Activated CD8-positive, alpha-beta memory T cell treated with anti-CD3 and anti-CD28 coated beads, Interleukin-2, amount 50 U/mL, for 1 hour (primary cell): ENCODE results near the gene WBP4.
"Not testable (repeated sequence)": the region's sequence is repeated elsewhere in the genome, so short reads cannot be mapped to it uniquely, and the experiment has no call there.

Source experiments
- DNase-seq: peaks from one replicate; pipeline ENCODE4 v3.0.0-alpha.2; 2020; ENCODE audit errors: extremely low read depth

The WBP4 gene

DNA sequence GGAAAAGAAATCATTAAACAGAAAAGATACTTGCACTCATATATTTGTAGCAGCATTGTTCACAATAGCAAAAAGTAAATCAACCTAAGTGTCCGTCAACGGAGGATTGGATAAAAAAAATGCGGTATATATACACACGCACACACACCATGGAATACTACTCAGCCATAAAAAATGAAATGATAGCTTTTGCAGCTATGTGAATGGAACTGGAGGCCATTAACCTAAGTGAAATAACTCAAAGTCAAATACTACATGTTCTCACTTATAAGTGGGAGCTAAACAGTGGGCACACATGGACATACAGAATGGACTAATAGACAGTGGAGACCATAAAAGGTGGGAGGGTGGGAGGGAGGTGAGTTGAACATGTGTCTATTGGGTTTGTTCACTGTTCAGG, 18.4 kb downstream of the WBP4 start:
- DNase-seq: no peak

DNA sequence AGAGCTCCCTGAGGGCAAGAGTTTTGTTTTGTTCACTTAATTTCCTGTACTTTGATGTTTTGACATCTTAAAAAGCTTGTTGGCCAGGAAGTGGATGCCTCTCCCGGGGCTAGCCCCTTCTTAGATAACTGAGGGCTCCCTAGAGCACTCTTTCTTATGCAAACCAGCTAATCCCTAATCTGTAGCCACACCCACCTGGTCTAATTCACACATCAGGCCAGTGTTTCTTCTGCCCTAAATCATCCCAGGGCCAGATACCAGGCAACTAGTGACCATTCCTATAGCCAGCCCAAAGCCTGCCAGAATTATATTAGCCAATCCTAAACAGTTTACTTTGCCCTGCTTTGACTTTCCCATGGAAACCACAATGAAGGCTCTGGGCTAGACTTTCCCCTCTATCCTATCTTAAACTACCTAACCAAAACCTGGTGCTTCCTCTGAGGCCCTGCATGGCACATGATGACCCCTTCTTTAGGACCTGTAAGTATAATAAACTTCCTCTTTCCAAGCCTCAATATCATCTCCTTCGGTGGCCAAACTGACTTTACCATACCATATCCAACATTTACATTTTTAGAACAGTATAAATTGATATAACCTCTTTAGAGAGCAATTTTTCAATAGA, 24.8 kb downstream of the WBP4 start:
- no peak for DNase-seq

- DNase-seq: not testable (repeated sequence)
Measured at GRCh38 chr13:41095681-41096080, 34.4 kb downstream of the WBP4 start.

DNA sequence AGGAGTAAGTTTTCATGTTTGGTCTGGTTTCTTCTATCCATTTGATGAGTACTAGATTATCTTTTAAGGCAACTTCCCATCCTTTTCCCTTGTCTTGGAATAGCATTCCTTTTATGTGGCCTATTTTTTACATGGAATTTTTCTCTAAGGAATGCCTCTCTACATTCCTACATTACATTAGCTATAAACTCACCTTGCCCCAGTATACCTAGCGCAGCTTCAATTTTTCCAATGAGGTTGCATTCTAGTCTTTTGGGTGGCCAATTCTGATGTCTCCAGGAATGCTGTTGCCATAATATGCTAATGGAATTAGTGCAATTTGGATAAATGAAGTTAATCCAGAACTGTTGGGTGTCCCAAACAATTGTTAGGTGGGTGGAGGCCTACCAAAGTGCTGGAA, 37.5 kb downstream of the WBP4 start:
- DNase-seq: no peak

DNA sequence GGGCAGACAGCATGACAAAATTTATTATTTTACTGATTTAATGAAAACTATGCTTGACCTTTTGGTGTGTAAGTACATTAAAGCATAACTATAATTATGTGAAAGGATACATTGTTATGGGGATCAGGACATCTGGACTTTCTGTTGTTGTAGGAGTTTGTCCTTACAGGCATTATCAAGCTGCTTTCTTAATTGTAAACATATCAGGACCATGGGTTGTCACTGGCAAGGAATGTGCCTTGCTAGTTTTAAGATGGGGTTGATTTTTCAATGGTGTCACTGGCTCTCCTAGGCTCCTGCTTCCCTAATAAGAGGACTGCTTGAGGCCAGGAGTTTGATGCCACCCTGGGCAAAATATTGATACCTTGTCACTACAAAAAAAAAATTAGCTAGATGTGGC, 38.7 kb downstream of the WBP4 start:
- no peak for DNase-seq

DNA sequence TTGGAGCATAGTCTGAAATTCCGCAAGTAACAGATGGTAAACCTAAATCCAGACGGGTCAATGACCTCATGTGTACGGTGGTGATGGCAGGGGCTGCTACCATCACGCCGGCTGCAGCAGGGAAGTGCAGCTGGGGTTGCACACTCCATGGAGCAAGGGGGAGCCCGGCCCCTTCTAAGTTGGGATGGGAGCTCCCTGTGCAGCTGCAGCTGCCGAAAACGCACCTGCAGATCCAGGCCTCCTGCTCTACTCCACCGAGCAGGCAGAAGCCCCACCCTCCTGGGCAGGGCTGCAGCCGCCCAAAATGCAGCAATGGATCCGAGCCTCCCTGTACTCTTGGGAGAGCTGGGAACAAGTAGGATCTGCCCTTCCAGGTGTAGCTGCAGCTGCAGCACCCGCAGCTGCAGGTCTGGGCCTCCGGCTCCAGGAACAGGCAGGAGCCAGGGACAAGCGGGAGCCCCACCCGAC, 45.8 kb downstream of the WBP4 start:
- DNase-seq: no peak

- DNase-seq: no peak
Measured at GRCh38 chr13:41107584-41108014, 46.3 kb downstream of the WBP4 start.

GRCh38 chr13:41111454-41111853, 50.1 kb downstream of the WBP4 start:
- no peak for DNase-seq

- DNase-seq: no peak
Measured at GRCh38 chr13:41117869-41118268, 56.6 kb downstream of the WBP4 start.

DNA sequence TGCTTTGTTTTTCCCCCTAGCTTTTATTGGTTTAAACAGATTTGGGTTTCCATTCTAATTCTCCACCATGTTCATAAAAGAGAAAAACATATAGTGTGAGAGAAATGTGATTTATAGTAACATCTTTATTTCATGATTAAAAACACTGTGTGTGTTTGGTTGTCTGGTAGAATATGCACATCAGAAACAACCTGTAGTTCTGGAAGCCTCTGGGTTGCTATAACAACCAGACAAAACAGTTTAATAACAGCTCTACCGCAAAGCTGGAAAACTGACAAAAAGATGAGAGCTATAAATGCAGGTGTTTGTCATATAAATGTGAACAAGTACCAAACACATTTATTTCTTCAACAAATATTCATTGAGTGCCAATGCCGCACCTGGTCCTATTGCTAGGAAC, 61.5 kb downstream of the WBP4 start:
- DNase-seq: no peak

DNA sequence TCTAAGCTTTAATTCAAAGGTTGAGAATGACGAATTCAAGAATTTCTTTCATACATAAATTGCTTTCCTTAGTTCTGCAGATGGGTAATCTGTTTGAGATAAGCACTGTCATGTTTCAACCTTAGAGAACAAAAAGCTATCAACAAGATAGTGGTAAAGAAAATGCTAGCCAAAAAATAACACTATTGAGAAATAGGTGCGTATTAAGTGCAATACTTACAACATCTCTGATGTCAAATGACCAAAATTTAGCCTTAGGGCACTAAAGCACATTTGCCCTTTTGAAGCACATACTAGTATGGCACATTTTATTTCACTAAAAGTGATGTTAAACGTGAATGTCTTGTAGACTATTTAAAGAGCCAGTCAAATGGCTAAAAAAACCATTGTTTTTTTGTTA, 66.4 kb downstream of the WBP4 start:
- DNase-seq: no peak

GRCh38 chr13:41130356-41130755, 69.0 kb downstream of the WBP4 start:
- DNase-seq: no peak

- DNase-seq: not testable (repeated sequence)
Measured at GRCh38 chr13:41131189-41131588, 69.9 kb downstream of the WBP4 start.

- not testable (repeated sequence) for DNase-seq
Measured at GRCh38 chr13:41131660-41132511, 70.6 kb downstream of the WBP4 start.

- DNase-seq: peak; percentile 81
Measured at GRCh38 chr13:41132512-41133152, 71.3 kb downstream of the WBP4 start, which contains the start of gene KBTBD6. Gene KBTBD6, minus strand, starts transcription at chr13:41132802. Its CDS starts 291 bp downstream, at chr13:41132511.
